HG02610 (cell line): ENCODE measurements around the gene SEZ6L.

Experiments used
- ATAC-seq: cut with Tn5 transposase; IDR thresholded peaks from one replicate; pipeline ENCODE4 v1.9.1; 2021; ENCODE audit warnings: mild to moderate bottlenecking, moderate library complexity; ENCODE audit not compliant: unreplicated experiment

The SEZ6L gene

DNA sequence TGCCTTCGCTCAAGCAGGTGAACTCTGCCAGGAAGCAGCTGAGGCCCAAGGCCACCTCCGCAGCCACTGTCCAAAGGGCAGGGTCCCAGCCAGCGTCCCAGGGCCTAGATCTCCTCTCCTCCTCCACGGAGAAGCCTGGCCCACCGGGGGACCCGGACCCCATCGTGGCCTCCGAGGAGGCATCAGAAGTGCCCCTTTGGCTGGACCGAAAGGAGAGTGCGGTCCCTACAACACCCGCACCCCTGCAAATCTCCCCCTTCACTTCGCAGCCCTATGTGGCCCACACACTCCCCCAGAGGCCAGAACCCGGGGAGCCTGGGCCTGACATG, 123.4 kb downstream of the SEZ6L start:
- no peak for ATAC-seq

DNA sequence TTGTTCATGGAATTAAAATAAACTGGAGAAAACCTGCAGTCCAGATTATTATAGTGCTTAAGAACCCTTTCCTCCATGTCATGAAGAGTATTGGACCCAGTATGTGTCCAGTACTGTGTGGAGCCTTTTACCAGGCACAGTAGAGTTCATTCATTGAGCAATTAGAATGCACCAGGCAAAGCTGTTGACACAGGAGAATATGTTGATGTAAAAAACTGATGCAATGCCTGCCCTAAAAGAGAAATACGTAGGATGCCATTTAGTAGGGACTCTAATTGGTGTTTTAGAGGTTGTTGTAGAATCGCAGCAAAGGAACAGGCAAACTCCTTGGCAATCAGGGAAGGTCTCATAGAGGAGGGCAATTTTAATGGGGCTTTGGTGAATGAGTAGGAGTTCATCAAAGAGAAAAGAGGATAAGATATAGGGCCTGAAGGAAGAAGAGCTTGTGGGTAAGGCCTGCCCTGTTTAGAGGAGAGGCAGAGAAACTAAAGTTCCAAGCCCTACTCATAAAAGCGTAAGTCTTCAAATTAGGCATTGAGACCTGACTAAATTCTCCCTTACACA, 126.4 kb downstream of the SEZ6L start:
- ATAC-seq = no peak

DNA sequence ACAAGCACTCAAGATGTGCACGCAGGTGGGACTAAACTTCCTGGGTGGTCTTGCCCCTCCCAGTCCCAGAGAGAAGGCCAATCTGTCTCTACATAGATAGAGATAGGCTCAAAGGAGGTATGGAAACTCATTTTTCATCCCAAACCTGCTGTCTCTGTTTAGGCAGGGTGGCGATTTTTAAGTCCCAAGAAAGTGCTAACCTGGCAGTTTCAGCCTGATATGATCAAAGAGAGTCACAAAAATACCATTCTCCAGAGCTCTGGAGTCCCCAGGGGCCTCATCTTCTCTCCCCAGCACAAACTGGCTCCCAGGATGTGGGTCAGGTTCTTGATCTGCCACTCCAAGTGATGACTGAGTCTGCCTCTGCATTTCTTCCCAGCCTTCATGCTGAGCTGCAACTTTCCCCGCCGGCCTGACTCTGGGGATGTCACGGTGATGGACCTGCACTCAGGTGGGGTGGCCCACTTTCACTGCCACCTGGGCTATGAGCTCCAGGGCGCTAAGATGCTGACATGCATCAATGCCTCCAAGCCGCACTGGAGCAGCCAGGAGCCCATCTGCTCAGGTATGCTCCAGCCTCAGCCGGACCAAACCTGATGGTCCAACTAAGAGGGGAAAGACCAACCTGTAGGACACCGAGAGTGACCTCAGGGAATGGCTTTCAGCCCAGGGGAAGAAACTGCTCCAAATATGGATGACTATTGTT, 129.5 kb downstream of the SEZ6L start:
- no peak for ATAC-seq

DNA sequence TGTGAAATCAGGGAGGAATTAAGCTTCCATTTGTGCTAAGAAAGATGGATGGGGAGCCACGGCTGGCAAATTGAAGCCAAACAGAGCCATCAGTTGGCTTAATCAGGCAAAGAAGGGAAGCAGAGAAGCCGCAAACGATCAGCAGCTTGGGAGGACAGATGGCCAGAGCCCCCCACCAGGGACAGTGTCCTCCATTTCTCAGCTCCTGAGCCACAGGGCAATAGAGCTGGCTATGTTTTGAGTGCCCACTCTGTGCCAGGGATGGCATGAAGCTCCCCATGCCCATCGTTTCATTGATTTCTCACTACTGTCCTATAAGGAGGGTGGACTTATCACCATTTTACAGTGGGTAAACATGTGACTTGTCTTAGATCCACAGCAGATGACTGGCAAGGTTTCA, 133.5 kb downstream of the SEZ6L start:
- ATAC-seq = no peak

DNA sequence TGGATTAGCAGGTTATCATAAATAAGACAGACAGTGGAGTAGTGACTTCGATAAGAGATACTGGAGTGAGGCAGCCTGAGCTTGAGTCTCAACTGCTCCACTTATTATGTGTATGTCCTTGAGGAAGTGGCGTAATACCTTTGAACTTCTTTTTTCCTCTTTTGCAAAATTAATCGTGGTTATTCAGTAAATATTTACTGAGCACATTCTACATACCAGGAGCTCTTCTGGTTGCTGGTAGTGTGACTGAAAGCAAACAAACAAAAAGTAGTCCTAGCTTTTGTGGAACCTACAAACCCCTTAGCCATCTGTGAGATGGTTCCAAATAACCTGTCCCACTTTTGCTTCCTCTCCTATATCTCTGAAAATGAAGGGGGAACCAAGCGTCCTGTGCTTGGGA, 134.2 kb downstream of the SEZ6L start:
- no peak for ATAC-seq

DNA sequence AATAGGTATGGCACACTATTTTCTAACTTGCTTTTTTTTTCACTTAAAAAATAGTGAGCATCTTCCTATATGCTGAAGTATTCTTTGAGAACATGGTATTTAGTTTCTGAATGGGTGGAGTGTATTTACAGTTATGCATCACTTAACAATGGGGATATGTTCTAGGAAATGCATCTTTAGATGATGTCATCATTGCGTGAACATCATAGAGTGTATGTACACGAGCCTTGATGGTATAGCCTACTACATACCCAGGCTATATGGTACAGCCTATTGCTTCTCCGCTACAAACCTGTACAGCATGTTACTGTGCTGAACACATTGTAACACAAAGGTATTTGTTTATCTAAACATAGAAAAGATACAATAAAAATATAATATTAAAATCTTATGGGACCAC, 135.5 kb downstream of the SEZ6L start:
- ATAC-seq = no peak

DNA sequence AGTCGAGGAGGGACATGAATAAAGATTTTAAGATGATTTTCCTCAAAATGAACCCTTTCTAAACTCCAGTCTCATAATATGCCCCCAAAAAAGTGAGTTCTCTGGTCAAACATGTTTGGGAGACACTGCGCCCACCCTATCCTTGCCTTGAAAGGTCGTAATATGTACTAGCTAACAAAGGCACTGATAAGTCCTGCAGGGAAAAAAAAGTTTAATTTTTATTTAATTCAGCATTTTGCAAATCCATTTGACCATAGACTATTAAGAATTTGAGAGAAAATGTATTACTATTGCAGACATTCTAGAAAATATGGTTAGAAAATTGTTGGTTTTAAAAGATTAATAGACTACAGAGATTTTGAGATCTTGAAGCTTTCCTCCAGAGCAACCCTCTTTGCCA, 139.2 kb downstream of the SEZ6L start:
- no peak for ATAC-seq

DNA sequence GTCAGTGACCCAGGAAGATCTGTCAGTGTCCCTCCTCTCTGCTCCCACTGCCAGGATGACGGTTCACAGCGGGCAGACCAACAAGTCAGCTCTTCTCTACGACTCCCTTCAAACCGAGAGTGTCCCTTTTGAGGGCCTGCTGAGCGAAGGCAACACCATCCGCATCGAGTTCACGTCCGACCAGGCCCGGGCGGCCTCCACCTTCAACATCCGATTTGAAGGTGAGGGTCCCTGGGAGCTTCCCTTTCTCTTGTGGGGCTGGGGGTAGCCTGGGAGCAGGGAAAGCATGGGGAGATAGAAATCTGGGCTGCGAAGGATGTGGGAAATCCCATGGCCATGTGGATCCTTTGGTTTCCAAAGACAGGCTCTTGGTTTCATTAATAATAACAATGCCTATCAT, 141.4 kb downstream of the SEZ6L start:
- no peak for ATAC-seq

DNA sequence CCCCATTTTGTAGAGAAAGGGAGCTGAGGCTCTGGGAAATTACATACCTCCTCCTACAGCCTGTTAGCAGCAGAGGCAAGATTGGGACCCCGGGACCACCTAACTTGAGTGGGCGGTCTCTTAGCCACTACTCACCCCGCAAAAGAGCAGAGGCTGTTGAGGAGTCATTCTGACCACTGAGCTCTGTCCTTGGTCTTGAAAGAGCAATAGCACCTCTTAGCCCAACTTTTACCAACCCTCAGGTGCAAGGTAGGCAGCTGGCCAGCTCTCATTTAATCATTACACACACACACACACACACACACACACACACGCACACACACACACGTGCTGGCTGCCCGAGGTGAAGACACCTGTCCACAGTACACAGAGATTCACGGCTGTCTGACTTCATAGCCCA, 144.0 kb downstream of the SEZ6L start:
- ATAC-seq = no peak

DNA sequence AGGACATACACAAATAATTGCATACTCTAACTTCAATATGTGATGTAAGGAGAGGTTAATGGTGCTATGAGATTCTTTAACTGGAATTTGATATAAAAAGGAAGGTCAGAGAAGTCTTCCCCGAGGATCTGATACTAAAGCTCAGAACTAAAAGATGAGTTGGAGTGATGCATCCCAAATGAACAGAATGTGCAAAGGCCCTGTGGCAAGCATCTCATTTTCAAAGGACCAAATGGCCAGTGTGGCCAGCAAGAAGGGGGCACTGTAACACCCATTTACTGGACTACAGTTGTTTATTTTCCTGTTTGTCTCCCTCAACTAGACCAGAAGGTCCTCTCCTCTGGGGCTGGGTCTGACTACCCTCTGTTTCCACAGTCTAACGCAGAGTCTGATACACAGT, 144.9 kb downstream of the SEZ6L start:
- no peak for ATAC-seq

DNA sequence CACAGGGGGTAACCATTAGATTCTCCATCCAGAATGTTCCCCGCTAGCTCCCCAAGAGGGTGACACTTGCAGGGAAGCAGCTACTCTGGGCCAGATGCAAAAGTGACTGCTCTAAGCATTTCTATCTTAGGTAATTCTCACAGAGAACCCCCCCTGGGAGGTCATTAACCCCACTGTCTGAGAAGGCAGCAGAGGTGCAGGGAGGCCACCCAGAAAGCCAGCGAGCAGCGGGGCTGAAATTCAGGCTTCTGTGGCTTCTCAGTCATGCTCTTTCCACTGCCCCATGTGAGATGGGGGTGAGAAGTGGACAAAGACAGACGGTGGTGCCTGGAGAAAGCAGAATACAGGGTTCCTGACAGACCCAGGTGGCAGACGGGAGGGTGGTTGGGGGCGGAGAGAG, 145.4 kb downstream of the SEZ6L start:
- ATAC-seq = no peak

DNA sequence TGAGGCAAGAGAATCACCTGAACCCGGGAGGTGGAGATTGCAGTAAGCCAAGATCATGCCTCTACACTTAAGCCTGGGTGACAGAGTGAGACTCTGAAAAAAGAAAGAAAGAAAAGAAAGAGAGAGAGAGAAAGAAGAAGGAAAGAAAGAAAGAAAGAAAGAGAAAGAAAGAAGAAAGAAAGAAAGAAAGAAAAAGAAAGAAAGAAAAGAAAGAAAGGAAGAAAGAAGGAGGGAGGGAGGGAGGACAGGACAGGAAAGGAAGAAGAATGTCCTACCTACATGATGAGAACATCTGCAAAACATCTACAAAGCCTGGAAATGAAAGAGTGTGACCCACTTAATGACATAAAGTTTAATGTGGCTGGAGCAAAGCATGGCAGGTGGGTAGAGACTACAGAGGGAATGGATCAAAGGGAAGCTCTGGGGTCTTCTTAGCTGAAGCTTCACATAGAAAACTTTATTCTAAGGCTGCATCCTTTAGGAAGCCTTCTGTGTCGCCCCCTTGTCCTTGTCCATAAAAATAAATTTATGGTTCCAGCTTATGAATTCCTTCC, 147.5 kb downstream of the SEZ6L start:
- no peak for ATAC-seq

DNA sequence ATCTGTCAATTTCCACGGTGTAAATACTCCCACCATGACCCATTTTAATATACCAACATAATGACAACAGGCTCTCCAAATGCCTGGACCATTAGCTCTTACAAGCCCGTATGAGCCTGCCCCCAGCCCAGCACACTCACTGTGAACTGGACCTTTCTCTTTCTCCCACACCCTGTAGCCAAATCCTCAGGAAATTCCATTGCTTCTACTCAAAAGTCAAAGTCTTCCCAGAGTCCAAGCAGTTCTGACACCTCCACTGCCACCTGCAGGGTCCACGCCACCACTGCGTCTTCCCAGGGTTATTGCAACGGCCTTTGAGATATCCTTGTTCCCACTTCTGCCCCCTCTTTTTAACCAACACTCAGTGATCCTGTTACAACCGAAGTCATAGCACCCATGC, 149.7 kb downstream of the SEZ6L start:
- ATAC-seq = no peak

DNA sequence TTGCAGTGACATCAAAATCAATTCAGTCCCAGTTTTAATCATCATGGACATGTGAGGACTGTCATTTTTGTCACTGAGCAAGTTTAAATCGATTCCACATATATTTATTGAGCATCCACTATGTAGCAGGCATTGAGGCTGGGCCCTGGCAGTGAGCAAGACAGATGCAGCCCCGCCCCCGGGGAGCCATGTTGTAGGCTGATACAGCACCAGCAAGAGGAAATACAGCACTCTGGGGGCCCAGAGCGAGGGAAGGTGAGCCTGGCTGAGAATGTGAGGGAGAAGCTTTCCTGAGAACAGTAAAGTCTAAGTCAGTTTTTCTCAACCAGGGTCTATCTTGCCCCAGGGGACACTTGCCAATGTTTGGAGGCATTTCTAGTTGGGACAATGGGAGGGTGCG, 151.2 kb downstream of the SEZ6L start:
- no peak for ATAC-seq

DNA sequence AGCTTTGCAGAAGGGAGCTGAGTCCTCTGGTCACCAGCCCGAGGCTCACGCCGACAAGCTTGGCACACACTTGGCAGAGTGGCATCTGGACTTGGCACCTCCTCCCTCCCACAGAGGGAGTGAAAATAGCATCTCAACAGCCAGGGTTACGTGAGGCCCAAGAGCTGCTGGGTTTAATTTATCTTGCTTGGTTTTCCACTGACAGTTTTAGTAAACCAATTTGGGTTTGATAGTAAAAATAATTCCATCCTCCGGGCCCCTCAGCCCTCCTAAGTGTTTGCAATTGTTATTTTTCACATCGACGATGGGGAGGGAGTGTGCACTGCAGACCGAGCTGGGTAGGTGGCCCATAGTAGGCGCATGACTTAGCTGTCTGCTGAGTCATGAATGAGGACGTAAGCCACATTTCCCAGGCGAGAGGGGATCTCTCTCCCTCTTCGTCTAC, 152.2 kb downstream of the SEZ6L start:
- ATAC-seq = no peak

DNA sequence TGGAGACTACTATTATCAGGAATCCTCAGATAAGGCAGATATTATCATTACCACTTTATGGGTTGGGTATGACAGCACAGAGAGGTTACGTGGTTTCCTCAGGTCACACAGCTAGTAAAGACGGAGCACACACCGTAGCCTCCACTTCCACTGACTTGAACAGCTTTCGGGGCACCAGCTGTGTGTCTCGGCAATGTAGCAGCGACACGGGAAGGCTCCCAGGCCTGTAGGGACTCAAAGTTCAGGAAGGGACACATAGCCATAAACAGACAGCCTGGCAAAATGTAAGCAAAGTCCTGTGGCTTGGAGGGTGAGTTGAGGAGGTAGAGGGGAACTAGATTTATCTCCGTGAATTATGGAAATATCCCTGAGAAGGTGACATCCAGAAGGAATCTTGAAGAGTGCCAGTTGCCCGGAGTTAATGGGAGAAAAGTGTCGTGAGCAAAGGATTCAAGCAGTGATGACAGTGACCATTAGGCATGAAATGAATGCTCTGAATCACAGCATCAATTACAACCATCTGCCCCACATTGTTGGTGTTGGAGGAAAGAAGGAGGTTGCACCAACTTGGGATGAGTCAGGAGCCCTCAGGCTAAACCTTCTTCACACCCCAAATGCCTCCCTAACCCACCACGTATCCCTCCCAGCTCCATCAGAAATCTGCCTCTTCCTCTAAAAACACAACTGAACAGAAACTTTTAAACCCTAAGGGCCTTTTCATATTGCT, 153.1 kb downstream of the SEZ6L start:
- no peak for ATAC-seq

DNA sequence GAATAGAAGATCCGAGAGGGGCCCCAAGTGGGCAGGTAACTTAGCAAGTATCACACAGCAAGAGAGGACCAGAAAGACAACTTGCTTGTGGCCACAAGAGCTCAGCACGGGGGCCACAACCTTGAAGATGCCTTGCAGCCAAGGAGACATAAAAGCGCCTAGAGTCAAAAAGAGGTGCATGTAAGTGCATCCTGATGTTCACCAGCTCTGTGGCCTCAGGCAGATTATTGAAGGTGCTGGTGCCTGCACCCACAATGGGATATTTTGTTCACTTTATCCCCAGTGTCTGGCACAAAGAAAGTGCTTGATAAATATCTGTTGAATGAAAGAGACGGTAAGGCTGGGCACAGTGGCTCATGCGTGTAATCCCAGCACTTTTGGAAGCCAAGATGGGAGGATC, 153.8 kb downstream of the SEZ6L start:
- no peak for ATAC-seq

DNA sequence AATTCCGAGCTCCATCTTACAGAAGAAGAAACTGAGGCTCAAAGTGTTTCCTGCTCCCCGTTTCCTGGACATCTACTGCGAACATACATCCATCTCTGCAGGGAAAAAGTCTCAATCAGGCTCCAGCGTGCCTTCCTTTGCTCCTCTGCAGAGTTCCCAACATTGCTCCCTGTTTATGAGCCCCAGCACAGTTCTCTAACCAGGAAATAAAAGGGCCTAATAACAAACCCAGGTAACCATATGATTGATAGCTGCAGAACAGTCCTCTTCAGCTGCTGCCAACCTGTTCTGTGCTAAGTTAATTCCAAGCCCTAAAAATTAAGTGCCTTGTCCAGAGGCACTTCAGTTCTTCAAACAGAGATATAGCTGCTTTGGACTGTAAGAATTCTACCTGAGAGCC, 154.9 kb downstream of the SEZ6L start:
- ATAC-seq = no peak

DNA sequence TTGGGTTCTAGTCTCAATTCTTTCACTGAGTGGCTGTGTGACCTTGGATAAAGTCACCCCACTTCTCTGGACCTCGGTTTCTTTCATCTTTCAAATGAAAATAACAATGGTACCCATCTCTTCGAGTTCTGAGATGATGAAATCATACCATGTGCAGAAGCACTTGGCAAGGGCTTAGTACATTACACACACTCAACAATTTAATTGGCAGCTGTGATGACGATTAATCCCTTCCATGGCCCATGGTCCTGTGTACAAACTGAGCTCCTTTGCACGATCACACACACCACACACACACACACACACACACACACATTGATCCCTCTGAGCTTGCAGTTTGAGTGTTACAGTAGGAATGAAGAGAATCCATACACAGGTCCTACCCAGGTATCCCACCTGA, 156.4 kb downstream of the SEZ6L start:
- no peak for ATAC-seq

DNA sequence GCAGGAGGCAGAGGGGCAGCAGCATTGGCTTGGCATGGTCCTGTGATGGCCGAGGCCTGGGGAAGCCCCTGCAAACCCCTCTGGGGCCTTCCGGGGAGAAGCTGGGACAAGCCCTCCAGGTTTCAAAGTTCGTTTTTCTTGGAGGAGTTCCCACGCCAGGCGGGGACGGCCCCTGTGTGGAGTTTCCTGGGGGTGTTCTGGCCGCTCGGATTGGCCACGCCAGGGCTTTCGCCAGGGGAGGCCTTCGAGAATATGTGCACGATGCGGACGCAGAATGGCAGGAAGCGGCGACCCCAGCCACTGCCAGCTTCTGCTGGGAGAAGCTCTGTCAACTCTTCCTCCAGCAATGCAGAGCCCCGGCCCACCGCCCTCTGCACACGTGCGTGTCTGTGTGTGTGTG, 157.5 kb downstream of the SEZ6L start:
- ATAC-seq = no peak

DNA sequence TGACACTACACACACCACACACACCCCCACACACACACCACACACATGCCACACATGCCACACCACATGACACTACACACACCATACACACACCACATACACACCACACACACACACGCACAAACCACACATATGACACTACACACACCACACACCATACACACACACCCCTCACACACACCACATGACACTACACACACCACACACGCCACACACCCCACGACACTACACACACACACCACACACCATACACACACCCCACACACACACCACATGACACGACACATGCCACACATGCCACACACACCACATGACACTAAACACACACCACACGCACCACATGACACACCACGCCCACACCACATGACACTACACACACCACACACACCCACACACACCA, 158.0 kb downstream of the SEZ6L start:
- no peak for ATAC-seq

DNA sequence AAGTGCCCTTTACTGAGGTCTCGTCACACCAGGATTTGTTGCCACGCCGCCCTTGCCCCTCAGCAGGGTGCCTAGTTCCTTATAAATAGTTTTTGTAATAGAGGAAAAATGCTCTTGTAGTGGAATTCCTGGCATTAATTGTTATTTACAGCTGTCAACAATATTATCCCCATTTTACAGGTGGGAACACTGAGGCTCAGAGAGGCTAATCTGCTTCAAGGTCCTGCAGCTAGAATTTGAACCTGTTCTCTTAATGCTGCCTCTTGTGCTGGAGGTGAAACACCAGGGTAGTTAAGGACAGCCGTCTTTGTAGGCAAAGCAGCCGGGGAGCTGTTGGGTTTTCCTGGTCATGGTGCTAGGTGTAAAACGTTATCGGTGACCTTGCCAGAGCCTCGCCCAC, 159.0 kb downstream of the SEZ6L start:
- no peak for ATAC-seq
